GM10266 (cell line): Measurements from ENCODE around the gene ADAD2.

Source experiments
- DNase-seq: peaks from one replicate; pipeline ENCODE4 v3.0.0; 2012; ENCODE audit errors: extremely low spot score
- CTCF ChIP-seq: IDR thresholded peaks from 2 replicates; pipeline ENCODE4 v1.5.1; 2012; ENCODE audit warnings: mild to moderate bottlenecking, low read depth; ENCODE audit not compliant: control insufficient read depth, insufficient read depth; ENCODE audit errors: missing control alignments

The ADAD2 gene

GRCh38 chr16:84182104-84182503 is 8.9 kb upstream of the ADAD2 start:
- TF ChIP-seq CTCF, result no peak
- no peak for DNase-seq

- TF ChIP-seq CTCF, result no peak
- DNase-seq, result no peak
These were observed 8.0 kb upstream of the ADAD2 start for GRCh38 chr16:84182680-84183571.

- TF ChIP-seq CTCF, result no peak
- DNase-seq, result no peak
These were observed 7.4 kb upstream of the ADAD2 start for GRCh38 chr16:84183572-84183875.

- no peak for DNase-seq
- no peak for TF ChIP-seq CTCF
These were observed 6.9 kb upstream of the ADAD2 start for GRCh38 chr16:84183911-84184591.

- TF ChIP-seq CTCF, result no peak
- no peak for DNase-seq
These were observed 6.2 kb upstream of the ADAD2 start for GRCh38 chr16:84184775-84185174.

- peak; percentile 93 for TF ChIP-seq CTCF
- DNase-seq, result peak; percentile 98
These were observed 4.1 kb upstream of the ADAD2 start, which contains the start of gene TAF1C for GRCh38 chr16:84186685-84187437. Gene TAF1C (minus strand): TSS chr16:84187057. CDS start chr16:84184988, 2,069 bp downstream.
